Upper lobe of left lung (tissue), 4 donors: ENCODE measurements around the gene GARNL3.

Experiments used
- EP300 ChIP-seq, 4 donors: sonication (generic); formaldehyde crosslinking; IDR thresholded peaks; one replicate each; pipeline ENCODE4 v1.5.1; 2017; ENCODE audit warnings: antibody characterized with exemption in 4 of 4, control low read depth in 2 of 4
- POLR2A ChIP-seq, 4 donors: fragments of 450-650 bp; IDR thresholded peaks; one replicate each; pipeline ENCODE4 v1.5.1; 2016 to 2017; ENCODE audit warnings: antibody characterized with exemption in 4 of 4, mild to moderate bottlenecking in 2 of 4
- POLR2AphosphoS5 ChIP-seq, 2 donors: sonication (generic); formaldehyde crosslinking; IDR thresholded peaks; one replicate each; pipeline ENCODE4 v1.5.1; 2017; ENCODE audit warnings: antibody characterized with exemption in 2 of 2
- TF ChIP-seq, protein P1 (sequence below), 6 experiments: fragments of 450-650 bp in 4 of 6; fragments of 200-600 bp in 2 of 6; sonication (generic) in 2 of 6; IDR thresholded peaks; one replicate each; pipeline ENCODE4 v1.5.1; 2016 to 2019; ENCODE audit warnings: antibody characterized with exemption in 6 of 6

DNA sequence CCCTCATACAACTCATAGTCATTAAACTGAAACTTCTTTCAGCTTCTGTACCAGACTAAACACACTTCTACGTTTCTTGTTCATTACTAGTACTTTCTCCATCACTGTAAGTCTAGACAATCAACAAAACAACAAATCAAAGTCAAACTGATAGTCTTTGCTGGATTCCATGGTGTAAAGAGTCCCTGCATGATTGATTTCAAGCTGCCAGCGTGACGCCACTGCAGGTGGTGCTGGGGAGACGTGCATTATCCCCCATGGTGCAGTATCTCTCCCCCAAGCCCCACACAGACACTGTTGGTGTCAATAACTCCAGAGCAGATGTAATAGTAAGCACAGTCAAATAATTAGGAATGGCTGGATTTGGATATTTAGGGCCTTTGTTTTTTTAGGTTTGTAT, 121.7 kb downstream of the GARNL3 start:
- TF ChIP-seq POLR2A (IDR thresholded peaks at IDR 0.05) (no peak), POLR2AphosphoS5 (IDR thresholded peaks at IDR 0.05) (no peak), EP300 (IDR thresholded peaks at IDR 0.05) (no peak)
- TF ChIP-seq, protein P1, sequence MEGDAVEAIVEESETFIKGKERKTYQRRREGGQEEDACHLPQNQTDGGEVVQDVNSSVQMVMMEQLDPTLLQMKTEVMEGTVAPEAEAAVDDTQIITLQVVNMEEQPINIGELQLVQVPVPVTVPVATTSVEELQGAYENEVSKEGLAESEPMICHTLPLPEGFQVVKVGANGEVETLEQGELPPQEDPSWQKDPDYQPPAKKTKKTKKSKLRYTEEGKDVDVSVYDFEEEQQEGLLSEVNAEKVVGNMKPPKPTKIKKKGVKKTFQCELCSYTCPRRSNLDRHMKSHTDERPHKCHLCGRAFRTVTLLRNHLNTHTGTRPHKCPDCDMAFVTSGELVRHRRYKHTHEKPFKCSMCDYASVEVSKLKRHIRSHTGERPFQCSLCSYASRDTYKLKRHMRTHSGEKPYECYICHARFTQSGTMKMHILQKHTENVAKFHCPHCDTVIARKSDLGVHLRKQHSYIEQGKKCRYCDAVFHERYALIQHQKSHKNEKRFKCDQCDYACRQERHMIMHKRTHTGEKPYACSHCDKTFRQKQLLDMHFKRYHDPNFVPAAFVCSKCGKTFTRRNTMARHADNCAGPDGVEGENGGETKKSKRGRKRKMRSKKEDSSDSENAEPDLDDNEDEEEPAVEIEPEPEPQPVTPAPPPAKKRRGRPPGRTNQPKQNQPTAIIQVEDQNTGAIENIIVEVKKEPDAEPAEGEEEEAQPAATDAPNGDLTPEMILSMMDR (IDR thresholded peaks at IDR 0.05): no peak
